ENCODE results near the gene RAD54L2.

DNA sequence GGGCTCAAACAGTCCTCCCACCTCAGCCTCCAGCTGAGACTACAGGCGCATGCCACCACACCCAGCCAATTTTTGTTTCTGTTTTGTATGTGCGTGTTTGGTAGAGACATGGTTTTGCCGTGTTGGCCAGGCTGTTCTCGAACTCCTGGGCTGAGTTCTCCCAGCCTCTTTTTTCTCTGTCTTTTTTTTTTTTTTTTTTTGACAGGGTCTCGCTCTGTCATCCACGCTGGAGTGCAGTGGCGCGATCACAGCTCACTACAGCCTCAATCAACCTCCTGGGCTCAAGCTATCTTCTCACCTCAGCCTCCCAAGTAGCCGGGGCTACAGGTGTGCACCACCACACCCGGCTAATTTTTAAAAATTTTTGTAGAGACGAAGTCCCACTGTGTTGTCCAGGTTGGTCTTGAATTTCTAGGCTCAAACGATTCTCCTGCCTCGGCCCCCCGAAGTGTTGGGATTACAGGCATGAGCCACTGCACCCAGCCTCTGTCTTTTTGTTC is 37.8 kb upstream of the RAD54L2 start:
- TF ChIP-seq, protein P1, sequence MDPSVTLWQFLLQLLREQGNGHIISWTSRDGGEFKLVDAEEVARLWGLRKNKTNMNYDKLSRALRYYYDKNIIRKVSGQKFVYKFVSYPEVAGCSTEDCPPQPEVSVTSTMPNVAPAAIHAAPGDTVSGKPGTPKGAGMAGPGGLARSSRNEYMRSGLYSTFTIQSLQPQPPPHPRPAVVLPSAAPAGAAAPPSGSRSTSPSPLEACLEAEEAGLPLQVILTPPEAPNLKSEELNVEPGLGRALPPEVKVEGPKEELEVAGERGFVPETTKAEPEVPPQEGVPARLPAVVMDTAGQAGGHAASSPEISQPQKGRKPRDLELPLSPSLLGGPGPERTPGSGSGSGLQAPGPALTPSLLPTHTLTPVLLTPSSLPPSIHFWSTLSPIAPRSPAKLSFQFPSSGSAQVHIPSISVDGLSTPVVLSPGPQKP (IDR thresholded peaks at IDR 0.05; ENCODE audit: borderline replicate concordance, low read depth, low read length): no peak
- TF ChIP-seq POLR2A (IDR thresholded peaks at IDR 0.05; ENCODE audit: low read depth, low read length) (no peak), RCOR1 (IDR thresholded peaks at IDR 0.05; ENCODE audit: insufficient replicate concordance, low read length) (no peak), MAFK (IDR thresholded peaks at IDR 0.05; ENCODE audit: low read depth, low read length) (no peak), RFX5 (IDR thresholded peaks at IDR 0.05; ENCODE audit: low read depth, low read length) (no peak), SMC3 (IDR thresholded peaks at IDR 0.05; ENCODE audit: low read depth, low read length) (no peak), MXI1 (IDR thresholded peaks at IDR 0.05; ENCODE audit: borderline replicate concordance, low read depth, low read length) (no peak), USF2 (IDR thresholded peaks at IDR 0.05; ENCODE audit: low read depth, low read length) (no peak), RAD21 (IDR thresholded peaks at IDR 0.05; ENCODE audit: low read length) (no peak)
- TF ChIP-seq, protein P2, sequence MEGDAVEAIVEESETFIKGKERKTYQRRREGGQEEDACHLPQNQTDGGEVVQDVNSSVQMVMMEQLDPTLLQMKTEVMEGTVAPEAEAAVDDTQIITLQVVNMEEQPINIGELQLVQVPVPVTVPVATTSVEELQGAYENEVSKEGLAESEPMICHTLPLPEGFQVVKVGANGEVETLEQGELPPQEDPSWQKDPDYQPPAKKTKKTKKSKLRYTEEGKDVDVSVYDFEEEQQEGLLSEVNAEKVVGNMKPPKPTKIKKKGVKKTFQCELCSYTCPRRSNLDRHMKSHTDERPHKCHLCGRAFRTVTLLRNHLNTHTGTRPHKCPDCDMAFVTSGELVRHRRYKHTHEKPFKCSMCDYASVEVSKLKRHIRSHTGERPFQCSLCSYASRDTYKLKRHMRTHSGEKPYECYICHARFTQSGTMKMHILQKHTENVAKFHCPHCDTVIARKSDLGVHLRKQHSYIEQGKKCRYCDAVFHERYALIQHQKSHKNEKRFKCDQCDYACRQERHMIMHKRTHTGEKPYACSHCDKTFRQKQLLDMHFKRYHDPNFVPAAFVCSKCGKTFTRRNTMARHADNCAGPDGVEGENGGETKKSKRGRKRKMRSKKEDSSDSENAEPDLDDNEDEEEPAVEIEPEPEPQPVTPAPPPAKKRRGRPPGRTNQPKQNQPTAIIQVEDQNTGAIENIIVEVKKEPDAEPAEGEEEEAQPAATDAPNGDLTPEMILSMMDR (conservative IDR thresholded peaks at IDR 0.05; ENCODE audit: low read depth, low read length): no peak
